ENCODE data around the gene ARL15.

The ARL15 gene

GRCh38 chr5:53882006-53882675 is 428.2 kb downstream of the ARL15 start:
- no peak overlapping the region for H3K4me3 ChIP-seq (ENCODE audit: low read depth, low read length)
- DNase-seq (ENCODE audit: low read depth): no peak
- no peak for TF ChIP-seq CTCF (IDR thresholded peaks at IDR 0.05; ENCODE audit: low read depth, low read length, missing control alignments)
- in situ Hi-C loops (cut with HindIII; ENCODE audit: low sequenced_read_pairs): no loop called here

GRCh38 chr5:53879708-53880323 is 430.6 kb downstream of the ARL15 start:
- in situ Hi-C loops (cut with HindIII; ENCODE audit: low sequenced_read_pairs): no loop called here
- DNase-seq (ENCODE audit: low read depth): no peak
- TF ChIP-seq CTCF (IDR thresholded peaks at IDR 0.05; ENCODE audit: low read depth, low read length, missing control alignments): no peak
- H3K4me3 ChIP-seq (ENCODE audit: low read depth, low read length): no peak overlapping the region

GRCh38 chr5:53878015-53878414 is 432.4 kb downstream of the ARL15 start:
- no peak for TF ChIP-seq CTCF (IDR thresholded peaks at IDR 0.05; ENCODE audit: low read depth, low read length, missing control alignments)
- in situ Hi-C loops (cut with HindIII; ENCODE audit: low sequenced_read_pairs): no loop called here
- no peak for DNase-seq (ENCODE audit: low read depth)
- H3K4me3 ChIP-seq (ENCODE audit: low read depth, low read length): no peak overlapping the region

GRCh38 chr5:53877243-53877642 is 433.1 kb downstream of the ARL15 start:
- H3K4me3 ChIP-seq (ENCODE audit: low read depth, low read length): no peak overlapping the region
- no peak for TF ChIP-seq CTCF (IDR thresholded peaks at IDR 0.05; ENCODE audit: low read depth, low read length, missing control alignments)
- peak; percentile 5 for DNase-seq (ENCODE audit: low read depth)
- in situ Hi-C loops (cut with HindIII; ENCODE audit: low sequenced_read_pairs): no loop called here

GRCh38 chr5:53874409-53874808 is 436.0 kb downstream of the ARL15 start:
- no peak overlapping the region for H3K4me3 ChIP-seq (ENCODE audit: low read depth, low read length)
- DNase-seq (ENCODE audit: low read depth): peak; percentile 1
- in situ Hi-C loops (cut with HindIII; ENCODE audit: low sequenced_read_pairs): no loop called here
- TF ChIP-seq CTCF (IDR thresholded peaks at IDR 0.05; ENCODE audit: low read depth, low read length, missing control alignments): no peak

- in situ Hi-C loops (cut with HindIII; ENCODE audit: low sequenced_read_pairs): no loop called here
- no peak for TF ChIP-seq CTCF (IDR thresholded peaks at IDR 0.05; ENCODE audit: low read depth, low read length, missing control alignments)
- DNase-seq (ENCODE audit: low read depth): no peak
- H3K4me3 ChIP-seq (ENCODE audit: low read depth, low read length): no peak overlapping the region
Observed at GRCh38 chr5:53873235-53873634, 437.1 kb downstream of the ARL15 start.

Data from astrocyte of the cerebellum (primary cell).